A172 (cell line): ENCODE results near the gene CCM2. TPM values are rescaled to one million over a fixed set of nuclear protein-coding genes. Genes with fewer than 3 reads are reported as not detected.
A peak's percentile ranks its signal among the peaks of the same experiment; 100 is the strongest.
"Not testable (repeated sequence)": the region's sequence is repeated elsewhere in the genome, so short reads cannot be mapped to it uniquely, and the experiment has no call there.

Experiments
- DNase-seq: peaks from one replicate; pipeline ENCODE4 v3.0.0-alpha.2; 2015; ENCODE audit warnings: low spot score
- total RNA-seq: library from RNA; depleted of rRNA; stranded (reverse); fragments of >200 nt; shearing (Covaris generic); gene quantifications from 2 replicates; pipeline ENCODE4 v1.2.3, GENCODE V29; 2014

Gene CCM2
- total RNA-seq, 1 experiment from 2014 or later = 70.8 TPM

GRCh38 chr7:45033261-45033930 lies 33.4 kb downstream of the CCM2 start:
- DNase-seq = peak; percentile 19

GRCh38 chr7:45033931-45034290 lies 33.9 kb downstream of the CCM2 start:
- no peak for DNase-seq

GRCh38 chr7:45034710-45035109 lies 34.7 kb downstream of the CCM2 start:
- not testable (repeated sequence) for DNase-seq

GRCh38 chr7:45035371-45035770 lies 35.4 kb downstream of the CCM2 start:
- no peak for DNase-seq

- no peak for DNase-seq
Observed at GRCh38 chr7:45035893-45036292, 35.9 kb downstream of the CCM2 start.

- no peak for DNase-seq
Observed at GRCh38 chr7:45036317-45036716, 36.3 kb downstream of the CCM2 start.

GRCh38 chr7:45036796-45037195 lies 36.8 kb downstream of the CCM2 start:
- no peak for DNase-seq

- DNase-seq = no peak
Observed at GRCh38 chr7:45037876-45038275, 37.9 kb downstream of the CCM2 start.

GRCh38 chr7:45039106-45039505 lies 39.1 kb downstream of the CCM2 start:
- DNase-seq = no peak

GRCh38 chr7:45044338-45044737 lies 44.3 kb downstream of the CCM2 start:
- no peak for DNase-seq

GRCh38 chr7:45048748-45049147 lies 48.7 kb downstream of the CCM2 start:
- peak; percentile 30 for DNase-seq

GRCh38 chr7:45050198-45050597 lies 50.2 kb downstream of the CCM2 start:
- DNase-seq = no peak

GRCh38 chr7:45052011-45052410 lies 52.0 kb downstream of the CCM2 start:
- DNase-seq = no peak

GRCh38 chr7:45053401-45053800 lies 53.4 kb downstream of the CCM2 start:
- DNase-seq = no peak

GRCh38 chr7:45053941-45054340 lies 53.9 kb downstream of the CCM2 start:
- no peak for DNase-seq

GRCh38 chr7:45054442-45054841 lies 54.4 kb downstream of the CCM2 start:
- DNase-seq = no peak

GRCh38 chr7:45055016-45055415 lies 55.0 kb downstream of the CCM2 start:
- DNase-seq = no peak

- DNase-seq = no peak
Observed at GRCh38 chr7:45055594-45056219, 55.7 kb downstream of the CCM2 start.

GRCh38 chr7:45057878-45058277 lies 57.9 kb downstream of the CCM2 start:
- no peak for DNase-seq

GRCh38 chr7:45060295-45060694 lies 60.3 kb downstream of the CCM2 start:
- DNase-seq = no peak

- DNase-seq = no peak
Observed at GRCh38 chr7:45061352-45061751, 61.4 kb downstream of the CCM2 start.

GRCh38 chr7:45061806-45062425 lies 61.9 kb downstream of the CCM2 start:
- DNase-seq = no peak

- DNase-seq = no peak
Observed at GRCh38 chr7:45064047-45064725, 64.2 kb downstream of the CCM2 start.
